GM19193 (cell line): ENCODE results near the gene IL13RA1.

ENCODE experiments used
- POLR2A ChIP-seq: IDR thresholded peaks from 4 replicates; pipeline ENCODE4 v1.6.1; 2011; ENCODE audit not compliant: insufficient read depth, insufficient read length; ENCODE audit errors: extremely low read depth

Gene IL13RA1

DNA sequence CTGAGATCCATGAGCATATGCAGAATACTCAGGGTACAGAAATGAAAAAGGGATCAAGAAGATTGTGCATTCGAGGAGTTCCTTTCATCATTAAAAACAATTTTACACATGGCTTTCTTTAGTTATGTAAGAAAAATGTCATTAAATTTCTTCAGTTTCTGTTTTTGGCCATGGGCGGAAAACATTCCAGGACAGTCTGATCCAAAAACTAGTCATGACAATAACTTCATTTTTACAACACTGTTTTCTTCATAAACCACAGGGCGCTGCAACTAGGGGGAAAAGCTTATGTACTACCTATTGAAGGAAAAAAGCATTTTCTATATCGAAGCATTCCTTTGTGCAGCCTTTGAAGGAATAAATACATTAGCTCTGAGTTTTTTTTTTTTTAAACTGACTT is 28.2 kb downstream of the IL13RA1 start:
- TF ChIP-seq POLR2A = no peak

DNA sequence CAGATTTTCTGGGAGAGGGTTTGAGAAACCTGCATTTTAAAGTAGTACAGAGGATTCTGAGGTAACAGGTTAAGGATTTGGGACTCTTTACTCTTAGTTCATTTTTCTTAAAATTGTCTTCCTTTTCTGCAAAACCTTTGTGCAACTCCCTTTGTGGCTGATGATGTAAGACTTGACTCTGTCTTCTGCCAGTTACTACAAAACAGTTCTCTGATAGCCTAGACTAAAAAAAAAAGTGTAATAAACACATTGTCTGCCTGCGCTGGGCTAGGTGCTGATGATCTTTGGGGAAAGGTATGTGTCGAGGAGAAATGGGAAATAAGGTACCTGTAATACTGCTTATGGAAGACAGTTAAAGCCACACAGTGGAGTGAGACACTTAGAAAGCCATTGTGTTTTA is 28.7 kb downstream of the IL13RA1 start:
- no peak for TF ChIP-seq POLR2A

DNA sequence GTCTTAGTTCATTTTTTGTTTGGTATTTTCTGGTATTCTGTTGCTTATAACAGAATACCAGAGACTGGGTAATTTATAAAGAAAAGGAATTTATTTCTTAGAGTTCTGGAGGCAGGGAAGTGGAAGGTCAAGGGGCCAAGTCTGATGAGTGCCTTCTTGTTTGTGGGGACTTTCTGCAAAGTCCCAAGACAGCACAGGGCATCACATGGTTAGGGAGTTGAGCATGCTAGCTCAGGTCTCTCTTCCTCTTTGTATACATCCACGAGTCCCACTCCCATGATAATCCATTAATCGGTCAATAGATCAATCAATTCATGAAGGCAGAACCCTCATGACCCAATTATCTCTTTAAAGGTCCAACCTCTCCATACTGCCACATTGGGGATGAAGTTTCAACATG is 31.1 kb downstream of the IL13RA1 start:
- no peak for TF ChIP-seq POLR2A

DNA sequence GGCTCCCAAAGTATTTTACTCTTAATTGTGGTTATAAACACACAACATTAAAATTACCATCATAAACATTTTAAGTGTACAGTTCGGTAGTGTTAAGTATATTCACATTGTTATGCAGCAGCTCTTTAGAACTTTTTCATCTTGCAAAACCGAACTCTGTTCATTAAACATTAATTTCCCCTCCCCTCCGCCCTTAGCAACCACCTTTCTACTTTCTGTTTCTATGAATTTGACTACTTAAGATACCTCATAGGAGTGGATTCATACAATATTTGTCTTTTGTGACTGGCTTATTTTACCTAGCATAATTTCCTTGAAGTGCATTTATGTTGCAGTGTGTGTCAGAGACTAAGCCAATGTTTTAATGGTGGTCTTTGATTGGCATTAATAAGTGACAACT is 32.6 kb downstream of the IL13RA1 start:
- TF ChIP-seq POLR2A = no peak

DNA sequence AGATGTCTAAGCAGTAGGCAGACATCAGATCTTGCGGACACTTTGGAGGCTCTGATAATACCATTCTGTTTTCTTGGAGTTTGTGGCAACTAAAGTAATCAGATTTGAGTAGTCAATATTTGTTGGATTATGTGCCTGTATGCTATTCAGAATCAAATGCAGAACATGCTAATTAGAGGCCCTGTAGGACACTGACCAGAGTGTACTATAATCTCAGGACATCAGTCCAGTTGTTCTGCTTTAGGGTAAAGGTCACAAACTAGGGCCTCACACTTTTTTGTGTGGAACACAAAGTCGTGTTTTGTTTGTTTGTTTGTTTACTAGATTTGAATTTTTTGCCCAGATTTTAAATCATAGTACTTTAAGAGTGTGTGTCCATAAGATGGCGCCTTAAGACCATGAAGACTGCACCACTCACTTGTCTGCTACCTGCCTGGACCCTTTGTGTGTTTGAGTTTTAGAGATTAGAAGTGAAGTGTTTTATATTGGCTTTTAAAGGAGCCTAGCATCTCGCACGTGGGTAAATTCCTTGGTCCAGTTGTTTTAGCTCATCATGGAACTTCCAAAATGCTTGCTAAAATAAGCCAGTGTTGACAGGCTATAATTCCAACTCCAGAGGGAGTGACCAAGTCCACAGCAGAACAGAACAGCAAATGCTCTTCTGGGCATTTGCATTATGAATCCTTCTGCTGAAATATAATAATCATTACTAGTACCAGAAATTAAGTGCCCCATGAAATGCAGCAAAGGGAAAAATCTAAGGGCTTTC is 34.7 kb downstream of the IL13RA1 start:
- TF ChIP-seq POLR2A = no peak

DNA sequence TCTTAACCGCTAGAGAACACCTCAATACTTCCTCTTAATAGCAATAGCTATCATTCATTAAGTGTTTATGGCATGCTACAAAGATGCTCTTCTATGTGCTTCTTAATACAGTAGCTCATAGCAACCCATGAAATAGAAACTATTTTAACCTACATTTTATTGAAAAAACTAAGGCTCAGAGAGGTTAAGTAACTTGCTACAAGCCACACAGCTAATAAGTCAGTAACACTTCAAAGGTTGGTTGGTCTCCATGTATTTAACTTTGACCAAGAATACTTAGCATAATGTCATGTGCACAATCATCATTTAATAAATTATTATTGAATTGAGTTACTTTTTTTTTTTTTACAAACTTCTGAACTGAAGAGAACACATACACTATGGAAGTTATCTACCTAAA is 36.1 kb downstream of the IL13RA1 start:
- no peak for TF ChIP-seq POLR2A

DNA sequence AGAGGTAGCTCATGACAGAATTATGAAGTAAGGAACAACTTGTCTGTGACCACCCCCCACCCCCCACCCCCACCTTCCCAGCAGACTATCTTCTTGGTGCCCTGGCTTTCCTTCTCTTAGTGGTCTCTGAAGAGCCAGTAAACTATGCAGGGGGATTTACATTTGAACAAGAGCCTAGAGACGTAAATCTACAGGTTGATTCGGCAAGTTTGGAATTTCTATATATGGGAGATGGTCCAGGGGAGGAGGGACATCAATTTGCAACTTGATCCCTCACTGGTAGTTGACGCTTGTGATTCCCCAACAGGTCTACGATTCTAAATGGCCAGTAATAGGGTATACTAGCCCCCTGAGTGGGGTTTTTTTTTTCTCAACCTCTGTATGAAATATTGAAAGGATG is 36.7 kb downstream of the IL13RA1 start:
- TF ChIP-seq POLR2A = no peak

DNA sequence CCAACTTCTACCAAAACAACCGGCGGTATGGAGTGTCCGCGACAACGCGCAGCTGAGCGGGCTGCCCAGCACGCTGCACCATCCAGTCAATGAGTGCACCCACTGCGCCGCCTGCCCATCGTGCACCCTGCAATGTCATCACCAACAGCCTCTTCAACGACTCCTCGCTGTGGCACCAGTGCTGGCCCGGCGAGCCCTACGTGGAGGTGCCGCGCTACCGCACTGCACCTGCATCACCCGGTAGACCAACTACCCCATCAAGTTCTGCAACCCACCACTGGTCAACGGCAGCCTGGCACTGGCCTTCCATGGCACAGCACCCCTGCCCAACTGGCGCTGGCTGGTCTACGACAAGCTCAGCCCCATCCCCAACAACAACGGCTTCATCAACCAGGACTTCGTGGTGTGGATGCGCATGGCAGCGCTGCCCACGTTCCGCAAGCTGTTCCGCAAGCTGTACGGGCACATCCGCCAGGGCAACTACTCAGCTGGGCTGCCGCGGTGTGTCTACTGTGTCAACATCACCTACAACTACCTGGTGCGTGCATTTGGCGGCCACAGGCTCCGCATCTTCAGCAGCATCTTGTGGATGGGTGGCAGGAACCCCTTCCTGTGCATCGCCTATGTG is 42.8 kb downstream of the IL13RA1 start:
- no peak for TF ChIP-seq POLR2A

DNA sequence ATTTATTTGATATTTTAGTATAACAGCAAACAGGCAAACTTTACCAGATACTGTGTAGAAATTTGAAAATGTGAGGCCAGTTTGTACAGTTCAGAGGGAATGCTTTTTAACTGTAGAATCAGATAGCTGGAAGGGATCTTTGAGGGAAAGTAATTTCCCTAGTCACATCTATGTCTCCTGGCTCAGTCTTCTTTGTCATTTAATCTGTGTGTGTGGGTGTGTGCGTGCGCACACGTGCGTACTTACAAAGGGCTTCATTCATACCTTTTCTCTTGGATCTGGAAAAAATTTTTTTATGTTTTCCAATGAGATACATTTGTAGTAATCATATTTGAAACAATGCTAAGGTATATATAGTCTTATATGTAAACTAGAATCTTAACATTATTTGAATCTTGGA is 44.6 kb downstream of the IL13RA1 start:
- TF ChIP-seq POLR2A = no peak

DNA sequence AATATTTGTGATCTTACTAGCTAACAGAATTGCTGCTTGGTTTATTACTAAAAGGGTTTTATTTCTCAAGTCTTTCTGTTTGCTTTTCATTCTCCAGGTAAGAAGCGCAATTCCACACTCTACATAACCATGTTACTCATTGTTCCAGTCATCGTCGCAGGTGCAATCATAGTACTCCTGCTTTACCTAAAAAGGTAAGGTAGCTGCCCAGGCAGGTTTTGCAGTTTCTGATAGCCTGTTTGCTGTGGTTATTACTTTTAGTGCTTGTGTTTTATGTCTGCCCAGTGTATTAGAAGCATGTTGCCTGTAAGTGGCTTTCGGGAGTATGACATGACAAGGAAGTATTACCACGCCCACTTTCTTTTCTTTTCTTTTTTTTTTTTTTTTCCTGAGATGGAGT is 46.4 kb downstream of the IL13RA1 start:
- TF ChIP-seq POLR2A = no peak

DNA sequence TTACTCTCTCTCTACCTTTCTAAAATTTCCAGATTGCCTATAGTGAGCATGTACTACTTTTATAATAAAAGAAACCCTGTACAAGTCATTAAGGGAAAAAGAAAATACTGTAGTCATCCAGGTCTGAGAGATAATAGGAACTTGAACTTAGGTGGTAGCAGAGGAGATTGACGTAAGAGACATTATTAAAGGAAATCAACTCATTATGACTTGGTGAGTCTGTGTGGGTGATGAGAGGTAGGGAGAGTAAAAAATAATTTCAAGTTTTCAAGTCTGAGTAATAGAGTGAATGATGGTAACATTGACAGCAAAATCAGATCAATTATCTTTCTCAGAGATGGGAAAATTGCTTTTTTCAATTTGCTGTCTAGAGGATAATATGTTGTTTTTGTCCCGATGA is 52.2 kb downstream of the IL13RA1 start:
- no peak for TF ChIP-seq POLR2A

DNA sequence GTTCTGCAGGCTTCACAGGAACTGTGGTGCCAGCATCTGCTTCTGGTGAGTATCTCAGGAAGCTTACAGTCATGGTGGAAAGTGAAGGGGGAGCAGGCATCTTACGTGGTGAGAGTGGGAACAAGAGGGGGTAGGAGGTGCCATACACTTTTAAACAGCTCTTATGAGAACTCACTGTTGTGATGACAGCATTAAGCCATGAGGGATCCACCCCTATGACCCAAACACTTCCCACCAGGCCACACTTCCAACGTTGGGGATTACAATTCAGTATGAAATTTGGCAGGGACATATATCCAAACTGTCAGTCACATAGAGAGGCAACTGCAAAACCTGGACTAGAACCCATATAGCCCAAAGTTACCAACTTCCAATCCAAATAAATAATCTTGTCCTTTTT is 53.1 kb downstream of the IL13RA1 start:
- no peak for TF ChIP-seq POLR2A

DNA sequence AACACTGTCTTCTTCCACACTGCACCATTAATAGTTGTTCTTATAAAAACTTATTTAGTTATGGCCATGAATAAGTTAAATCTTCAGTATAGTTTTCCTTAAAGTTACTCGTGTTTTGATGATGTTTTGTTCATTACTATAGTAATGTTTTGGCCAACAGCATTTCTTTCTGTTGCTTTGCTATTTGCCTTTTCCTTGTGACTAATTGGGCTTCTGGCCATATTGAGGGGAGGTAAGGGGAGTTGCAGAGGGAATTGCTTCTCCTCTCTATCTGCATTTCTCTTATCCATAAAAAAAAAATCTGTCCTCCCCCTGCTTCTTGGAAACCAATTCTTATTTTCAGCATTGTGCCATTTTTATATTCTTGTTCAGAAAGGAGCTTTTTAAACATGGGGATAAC is 53.5 kb downstream of the IL13RA1 start:
- no peak for TF ChIP-seq POLR2A

DNA sequence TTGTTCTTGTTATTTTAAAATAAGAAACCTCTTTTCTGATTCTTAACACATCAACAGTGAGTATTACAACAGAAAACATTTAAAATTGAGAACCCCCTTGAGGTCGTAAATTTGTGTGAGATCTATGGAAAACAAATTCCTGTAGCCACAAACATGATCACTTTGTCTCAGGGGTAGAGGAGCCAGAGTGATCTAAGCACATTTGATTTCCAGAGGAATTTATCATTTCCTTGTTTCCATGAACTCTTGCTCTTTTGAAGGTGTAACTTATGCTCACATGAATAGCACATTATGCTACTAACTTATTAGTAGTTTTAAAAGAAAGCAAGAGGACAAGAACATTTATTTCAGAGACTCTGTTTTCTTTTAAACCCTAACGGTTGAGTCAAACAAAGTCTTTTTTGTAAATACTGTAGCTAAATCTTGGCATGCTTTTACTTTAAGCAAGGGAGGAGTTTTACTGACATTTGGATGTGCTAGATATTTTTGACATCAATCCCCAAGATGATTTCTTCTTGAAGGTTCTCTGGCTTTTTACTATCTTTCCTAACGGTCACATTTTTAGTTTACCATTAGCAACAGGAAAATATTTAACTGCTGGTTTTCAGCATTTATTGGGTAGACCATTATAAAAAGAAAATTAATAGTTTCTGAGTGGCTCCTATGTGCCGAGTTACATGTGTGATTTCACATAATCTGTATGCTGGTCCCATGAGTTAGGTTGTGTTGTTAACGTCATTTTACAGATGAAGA is 68.3 kb downstream of the IL13RA1 start:
- no peak for TF ChIP-seq POLR2A

DNA sequence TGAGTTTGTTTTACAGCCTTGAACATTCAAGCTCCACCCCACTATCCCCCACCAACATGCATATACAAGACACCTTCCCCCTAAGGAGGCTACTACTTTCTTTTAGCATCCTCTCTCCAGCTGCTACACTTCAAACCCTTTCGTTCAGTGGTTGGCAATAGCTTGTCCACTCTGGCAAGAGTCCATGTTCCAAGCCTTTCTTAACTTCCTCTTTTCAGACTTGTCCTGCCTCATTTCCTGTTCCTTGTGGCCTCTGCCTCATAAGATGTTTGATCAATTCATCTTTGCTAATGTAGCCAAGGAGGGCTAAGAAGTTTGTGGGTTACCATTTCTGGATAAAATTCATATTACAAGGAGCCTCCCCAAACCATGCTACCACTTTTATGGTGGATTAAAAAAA is 75.5 kb downstream of the IL13RA1 start:
- TF ChIP-seq POLR2A = no peak
